Measurements from ENCODE around the gene SOX18. TPM values are rescaled to one million over a fixed set of nuclear protein-coding genes. Genes with fewer than 3 reads are reported as not detected.

Gene SOX18
- total RNA-seq, 1 donor from 2014 or later = 48.3 TPM

DNA sequence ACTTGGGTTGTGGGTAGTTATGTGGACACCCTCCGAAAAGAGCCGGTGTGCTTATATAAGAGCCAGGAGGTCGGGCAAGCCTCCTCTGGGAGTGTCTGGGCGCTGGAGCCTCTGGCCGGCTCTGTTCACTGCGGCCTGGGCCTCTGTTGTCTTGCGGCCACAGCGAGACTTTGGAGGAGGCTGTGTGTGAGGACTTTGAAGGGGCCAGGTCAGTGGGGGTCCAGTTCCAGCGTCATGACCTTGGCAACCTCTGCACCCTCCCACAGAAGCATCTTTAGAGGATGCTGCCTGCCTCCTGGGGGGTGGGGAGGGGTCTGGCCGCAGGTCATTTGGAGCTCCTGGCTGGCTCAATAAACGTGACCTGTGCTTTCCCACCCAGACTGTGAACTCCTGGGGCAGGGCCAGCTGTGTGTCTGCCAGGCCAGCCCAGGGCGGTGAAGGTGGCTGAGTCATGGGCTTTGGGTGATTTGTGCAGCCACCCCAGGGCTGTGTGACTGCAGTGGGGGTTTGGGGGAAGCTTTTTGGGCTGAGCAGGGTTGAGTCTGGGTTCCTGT is 14.8 kb upstream of the SOX18 start:
- Histone ChIP-seq H3K36me3 (no peaks in the 10 kb centered on the region), H3K27me3 (ENCODE audit: low read depth) (no peaks in the 10 kb centered on the region), H3K4me3 (peak overlapping the region; percentile 92), H3K27ac (no peak overlapping the region), H3K4me1 (peaks cover 33% of the 10 kb centered on the region), H3K9me3 (no peaks in the 10 kb centered on the region)
- intact Hi-C loops (cut with DNase I) = no loop called here
- TF ChIP-seq, protein P1, sequence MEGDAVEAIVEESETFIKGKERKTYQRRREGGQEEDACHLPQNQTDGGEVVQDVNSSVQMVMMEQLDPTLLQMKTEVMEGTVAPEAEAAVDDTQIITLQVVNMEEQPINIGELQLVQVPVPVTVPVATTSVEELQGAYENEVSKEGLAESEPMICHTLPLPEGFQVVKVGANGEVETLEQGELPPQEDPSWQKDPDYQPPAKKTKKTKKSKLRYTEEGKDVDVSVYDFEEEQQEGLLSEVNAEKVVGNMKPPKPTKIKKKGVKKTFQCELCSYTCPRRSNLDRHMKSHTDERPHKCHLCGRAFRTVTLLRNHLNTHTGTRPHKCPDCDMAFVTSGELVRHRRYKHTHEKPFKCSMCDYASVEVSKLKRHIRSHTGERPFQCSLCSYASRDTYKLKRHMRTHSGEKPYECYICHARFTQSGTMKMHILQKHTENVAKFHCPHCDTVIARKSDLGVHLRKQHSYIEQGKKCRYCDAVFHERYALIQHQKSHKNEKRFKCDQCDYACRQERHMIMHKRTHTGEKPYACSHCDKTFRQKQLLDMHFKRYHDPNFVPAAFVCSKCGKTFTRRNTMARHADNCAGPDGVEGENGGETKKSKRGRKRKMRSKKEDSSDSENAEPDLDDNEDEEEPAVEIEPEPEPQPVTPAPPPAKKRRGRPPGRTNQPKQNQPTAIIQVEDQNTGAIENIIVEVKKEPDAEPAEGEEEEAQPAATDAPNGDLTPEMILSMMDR (IDR thresholded peaks at IDR 0.05) = no peak
- DNase-seq (no peak), ATAC-seq (no peak)

DNA sequence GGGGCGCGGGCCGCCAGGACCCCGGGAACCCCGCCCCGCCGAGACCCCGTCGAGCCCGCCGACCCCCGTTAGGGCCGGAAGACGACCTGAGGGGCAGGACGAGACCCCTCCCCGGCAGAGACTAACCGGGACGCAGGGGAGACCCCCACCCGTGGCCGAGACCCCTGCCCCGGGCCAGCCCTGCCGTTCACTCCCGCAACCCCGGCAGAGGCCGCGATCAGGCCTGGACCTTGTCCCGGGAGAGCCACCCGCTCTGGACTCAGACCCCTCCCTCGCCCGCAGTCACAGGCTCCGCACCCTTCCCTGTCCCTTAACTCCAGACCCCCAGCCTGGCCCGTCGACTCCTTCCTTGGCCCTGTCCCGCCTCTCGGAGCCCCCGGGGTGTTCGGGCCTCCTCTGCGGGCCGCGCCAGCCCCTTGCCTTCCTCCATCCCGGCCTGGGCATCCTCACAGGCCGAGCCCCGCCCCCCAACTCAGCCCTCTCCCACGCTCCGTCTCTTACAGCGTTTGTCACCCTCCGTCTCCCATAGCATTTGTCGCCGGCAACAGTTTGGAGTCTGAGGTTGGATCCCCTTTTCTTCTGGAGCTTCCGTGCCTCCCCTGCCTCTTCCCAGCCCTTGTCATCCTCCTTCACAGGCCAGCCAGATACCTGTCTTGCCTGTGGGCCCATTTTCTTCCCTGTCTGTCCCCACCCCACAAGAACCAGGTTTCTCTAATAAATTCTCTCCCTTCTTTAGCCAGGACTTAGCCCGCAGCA is 14.1 kb upstream of the SOX18 start:
- ATAC-seq (peak; percentile 4 to 31), DNase-seq (no peak)
- no peaks in the 10 kb centered on the region for H3K9me3 ChIP-seq
- H3K36me3 ChIP-seq = no peaks in the 10 kb centered on the region
- TF ChIP-seq, protein P1 (IDR thresholded peaks at IDR 0.05) = no peak
- peaks cover 33% of the 10 kb centered on the region for H3K4me1 ChIP-seq
- H3K27ac ChIP-seq = peak overlapping the region; percentile 88
- intact Hi-C loops (cut with DNase I) = no loop called here
- H3K27me3 ChIP-seq (ENCODE audit: low read depth) = no peaks in the 10 kb centered on the region
- H3K4me3 ChIP-seq = peak overlapping the region; percentile 92

DNA sequence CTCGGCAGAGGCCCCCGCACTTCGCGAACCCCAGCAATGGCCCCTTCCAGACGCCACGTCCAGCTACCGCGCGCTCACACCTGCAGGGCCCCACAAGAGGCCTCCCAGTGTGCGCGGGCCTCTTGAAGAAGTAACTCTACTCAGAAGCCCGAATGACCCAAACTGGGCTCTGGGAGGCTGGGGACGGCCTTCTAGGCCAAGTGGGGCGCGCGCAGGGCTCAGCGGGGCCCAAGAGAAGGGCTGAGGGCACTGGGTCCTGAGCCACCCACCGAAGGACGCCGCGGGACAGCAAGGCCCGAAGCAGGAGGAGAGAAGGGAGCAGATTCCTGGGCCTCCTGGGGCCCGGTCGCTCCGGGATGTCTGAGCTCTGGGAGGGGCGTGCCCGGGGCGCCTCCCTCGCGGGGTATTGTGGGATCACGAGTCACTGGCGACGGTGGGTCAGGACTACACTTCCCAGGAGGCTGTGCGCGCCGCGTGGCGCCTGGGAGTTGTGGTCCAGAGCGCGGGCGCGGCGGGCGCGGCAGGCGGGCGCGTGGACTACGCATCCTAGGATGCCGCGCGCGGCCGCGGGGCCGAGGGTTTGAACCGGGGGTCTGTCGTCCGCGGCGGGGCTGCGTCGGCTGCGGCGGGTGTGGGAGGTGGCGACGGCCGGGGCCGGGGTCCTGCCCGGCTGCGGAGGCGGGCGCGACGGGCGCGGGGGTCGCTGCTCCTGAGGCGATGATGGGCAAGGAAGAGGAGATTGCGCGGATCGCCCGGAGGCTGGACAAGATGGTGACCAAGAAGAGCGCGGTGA is 13.4 kb upstream of the SOX18 start, which contains the start of gene TCEA2:
Gene TCEA2, plus strand, starts transcription at position 603 of the 793 bp plus-strand sequence. Its CDS starts 115 bp downstream, at position 718.
- H3K4me1 ChIP-seq = peaks cover 40% of the 10 kb centered on the region
- intact Hi-C loops (cut with DNase I) = no loop called here
- peak within 1 kb of the TSS; percentile 88 for H3K27ac ChIP-seq

DNA sequence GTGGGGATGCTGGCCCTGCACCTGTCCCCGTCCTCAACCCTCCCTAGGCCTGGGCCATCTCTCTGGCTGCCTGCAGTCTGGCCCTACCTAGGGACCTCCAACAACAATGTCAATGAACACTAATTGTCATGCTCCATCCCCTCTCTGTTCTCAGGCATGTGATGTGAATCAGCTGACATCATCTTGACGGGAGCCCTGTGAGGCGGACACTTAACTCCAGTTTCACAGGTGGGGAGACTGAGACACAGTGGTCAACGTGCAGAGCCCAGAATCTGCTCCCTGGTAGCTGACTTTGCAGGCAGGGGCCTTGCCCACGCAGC is 12.8 kb upstream of the SOX18 start:
- Histone ChIP-seq H3K27ac (peak overlapping the region; percentile 88), H3K4me1 (peaks cover 46% of the 10 kb centered on the region), H3K36me3 (no peaks in the 10 kb centered on the region), H3K27me3 (ENCODE audit: low read depth) (peaks cover 3% of the 10 kb centered on the region), H3K4me3 (peak overlapping the region; percentile 92), H3K9me3 (no peaks in the 10 kb centered on the region)
- ATAC-seq (no peak), DNase-seq (no peak)
- intact Hi-C loops (cut with DNase I) = no loop called here
- TF ChIP-seq, protein P1 (IDR thresholded peaks at IDR 0.05) = no peak

More for the DNA sequence above, 13.4 kb upstream of the SOX18 start, which contains the start of gene TCEA2:
- TF ChIP-seq, protein P1 (IDR thresholded peaks at IDR 0.05) = no peak
- Histone ChIP-seq H3K9me3 (no peaks in the 10 kb centered on the region), H3K27me3 (ENCODE audit: low read depth) (no peaks in the 10 kb centered on the region), H3K4me3 (peak within 1 kb of the TSS; percentile 92), H3K36me3 (no peaks in the 10 kb centered on the region)
- ATAC-seq = peak; percentile 96 to 97
- DNase-seq = peak; percentile 99

DNA sequence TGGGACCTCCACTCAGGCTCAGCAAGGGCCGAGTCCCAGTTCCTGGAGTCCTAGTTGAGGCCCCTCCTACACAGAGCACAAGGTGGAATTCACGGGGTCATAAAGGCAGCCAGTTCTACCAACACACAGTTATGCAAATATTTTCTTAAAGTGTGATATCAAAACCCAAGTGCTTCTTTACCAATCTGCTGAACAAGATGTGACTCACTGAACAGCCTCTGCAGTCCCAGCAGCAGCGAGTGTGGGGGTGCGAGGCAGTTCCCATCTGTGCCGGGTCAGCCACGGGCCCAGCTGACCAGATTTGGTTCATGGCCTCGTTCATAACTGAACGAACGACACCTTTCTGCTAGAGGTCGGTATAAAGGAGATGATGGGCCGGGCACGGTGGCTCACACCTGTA is 9.1 kb upstream of the SOX18 start:
- TF ChIP-seq, protein P1 (IDR thresholded peaks at IDR 0.05) = no peak
- H3K4me3 ChIP-seq = no peak overlapping the region
- DNase-seq = no peak
- H3K27ac ChIP-seq = peak overlapping the region; percentile 87
- peaks cover 28% of the 10 kb centered on the region for H3K27me3 ChIP-seq (ENCODE audit: low read depth)
- no peaks in the 10 kb centered on the region for H3K36me3 ChIP-seq
- no peaks in the 10 kb centered on the region for H3K9me3 ChIP-seq
- intact Hi-C loops (cut with DNase I) = no loop called here
- no peak for ATAC-seq
- peaks cover 48% of the 10 kb centered on the region for H3K4me1 ChIP-seq

Measured in lower lobe of right lung (tissue), 2 donors.